Fibroblast of lung (primary cell): ENCODE results near the gene CFAP65. TPM values are rescaled to one million over a fixed set of nuclear protein-coding genes. Genes with fewer than 3 reads are reported as not detected.

Experiments
- DNase-seq, 2 donors: peaks; one replicate each; pipeline versions ENCODE4 v3.0.0 to v3.0.0-alpha.2; 2010; ENCODE audit warnings: low read depth in 2 of 2
- H2AFZ ChIP-seq: 2 replicates; pipeline ENCODE4 v1.5.1; 2012; ENCODE audit warnings: low read length, control low read depth, inconsistent platforms
- H3K27ac ChIP-seq: 2 replicates; pipeline ENCODE4 v1.5.1; 2011; ENCODE audit warnings: low read length, control low read depth; ENCODE audit not compliant: insufficient read depth
- H3K27me3 ChIP-seq: 2 replicates; pipeline ENCODE4 v1.5.1; 2011; ENCODE audit warnings: mild to moderate bottlenecking, low read length; ENCODE audit not compliant: control insufficient read depth, insufficient read depth
- H3K36me3 ChIP-seq: 2 replicates; pipeline ENCODE4 v1.5.1; 2011; ENCODE audit warnings: low read length; ENCODE audit not compliant: control insufficient read depth, insufficient read depth
- H3K4me1 ChIP-seq: 2 replicates; pipeline ENCODE4 v1.5.1; 2011; ENCODE audit warnings: low read length; ENCODE audit not compliant: control insufficient read depth, insufficient read depth; ENCODE audit errors: extremely low read depth
- H3K4me2 ChIP-seq: 2 replicates; pipeline ENCODE4 v1.5.1; 2011; ENCODE audit warnings: low read length, control low read depth; ENCODE audit not compliant: insufficient read depth; ENCODE audit errors: extremely low read depth
- H3K4me3 ChIP-seq, 4 experiments: fragments of 200-600 bp in 1 of 4; sonication (generic) in 1 of 4; replicated peaks in 1 of 4; 2 replicates each; pipeline ENCODE4 v1.5.1; 2011 to 2016; ENCODE audit warnings: low read length in 4 of 4, low read depth in 3 of 4, mild to moderate bottlenecking in 3 of 4, control low read depth in 2 of 4, inconsistent platforms in 1 of 4, mixed read lengths in 1 of 4; ENCODE audit not compliant: insufficient read depth in 1 of 4; ENCODE audit errors: control extremely low read depth in 1 of 4
- H3K79me2 ChIP-seq: 2 replicates; pipeline ENCODE4 v1.5.1; 2012; ENCODE audit warnings: mild to moderate bottlenecking, low read length, inconsistent platforms; ENCODE audit not compliant: control insufficient read depth, insufficient read depth
- H3K9ac ChIP-seq: 2 replicates; pipeline ENCODE4 v1.5.1; 2011; ENCODE audit warnings: mild to moderate bottlenecking, low read length, control low read depth; ENCODE audit not compliant: insufficient read depth
- H3K9me3 ChIP-seq: 2 replicates; pipeline ENCODE4 v1.5.1; 2012; ENCODE audit warnings: low read depth, low read length; ENCODE audit not compliant: control insufficient read depth, insufficient read depth
- H4K20me1 ChIP-seq: 2 replicates; pipeline ENCODE4 v1.5.1; 2011; ENCODE audit warnings: low read length; ENCODE audit not compliant: control insufficient read depth, insufficient read depth; ENCODE audit errors: extremely low read depth
- CTCF ChIP-seq, 2 donors: IDR thresholded peaks in 1 of 2; conservative IDR thresholded peaks in 1 of 2; 1 replicate in 1 of 2; 2 replicates in 1 of 2; pipeline ENCODE4 v1.5.1; 2011 to 2012; ENCODE audit warnings: low read length in 2 of 2, control low read depth in 1 of 2, inconsistent platforms in 1 of 2, low read depth in 1 of 2, mild to moderate bottlenecking in 1 of 2
- EZH2 ChIP-seq: IDR thresholded peaks from 2 replicates; pipeline ENCODE4 v1.5.1; 2012; ENCODE audit warnings: low read length, control low read depth, mild to moderate bottlenecking; ENCODE audit errors: missing control alignments
- polyA plus RNA-seq, 2 donors: library from polyadenylated mRNA; depleted of rRNA in 1 of 2; stranded (reverse) in 1 of 2; unstranded in 1 of 2; fragments of >200 nt; gene quantifications; 2 replicates each; pipeline ENCODE4 v1.2.1, GENCODE V29; 2011 to 2012; ENCODE audit warnings: missing spikeins in 1 of 2
- total RNA-seq: library from RNA; depleted of rRNA; stranded (reverse); fragments of >200 nt; gene quantifications from 2 replicates; pipeline ENCODE4 v1.2.1, GENCODE V29; 2014

CFAP65 gene
- total and polyA plus RNA-seq, 2 donors (not counting 1 experiment from before 2014, with no cell fraction given), result not detected

GRCh38 chr2:218997731-218998130 lies 43.6 kb downstream of the CFAP65 start:
- Histone ChIP-seq H2AFZ (no peak overlapping the region), H3K4me1 (no peaks in the 10 kb centered on the region), H4K20me1 (no peaks in the 10 kb centered on the region), H3K9me3 (no peaks in the 10 kb centered on the region), H3K36me3 (no peaks in the 10 kb centered on the region), H3K4me2 (no peak overlapping the region), H3K27ac (no peak overlapping the region), H3K4me3 (no peak overlapping the region), H3K9ac (no peak overlapping the region), H3K27me3 (peaks cover 68% of the 10 kb centered on the region), H3K79me2 (no peaks in the 10 kb centered on the region)
- TF ChIP-seq CTCF (conservative IDR thresholded peaks at IDR 0.05 in 1 of 2, IDR thresholded peaks at IDR 0.05 in 1 of 2; ENCODE audit: low read depth in 1 of 2, low read length in 2 of 2), result no peak
- no peak for TF ChIP-seq EZH2
- DNase-seq, result no peak

DNA sequence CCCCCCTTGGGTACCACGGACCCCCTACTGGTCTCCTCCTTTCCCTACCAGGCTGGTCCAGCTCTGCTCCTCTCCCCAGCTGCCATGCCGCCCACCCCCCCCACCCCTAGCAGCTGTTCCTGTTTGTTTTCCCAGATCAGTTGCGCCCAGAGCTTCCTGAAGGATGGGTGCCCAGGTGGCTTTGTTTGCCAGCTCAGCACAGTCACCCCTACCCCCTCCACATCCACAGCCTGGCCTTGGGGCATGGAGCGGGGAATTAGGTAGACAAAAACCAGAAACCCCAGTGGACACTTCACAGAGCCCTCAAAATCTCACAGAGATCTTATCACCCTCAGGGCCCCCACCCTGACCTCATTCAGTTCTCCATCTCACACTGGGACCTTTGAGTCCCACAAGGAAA lies 44.4 kb downstream of the CFAP65 start:
- no peaks in the 10 kb centered on the region for H3K79me2 ChIP-seq
- H3K4me3 ChIP-seq, result no peak overlapping the region
- H3K27me3 ChIP-seq, result peaks cover 68% of the 10 kb centered on the region
- TF ChIP-seq EZH2, result no peak
- no peak for TF ChIP-seq CTCF (conservative IDR thresholded peaks at IDR 0.05 in 1 of 2, IDR thresholded peaks at IDR 0.05 in 1 of 2; ENCODE audit: low read depth in 1 of 2, low read length in 2 of 2)
- H3K9me3 ChIP-seq, result no peaks in the 10 kb centered on the region
- no peak for DNase-seq
- H2AFZ ChIP-seq, result no peak overlapping the region
- H4K20me1 ChIP-seq, result no peaks in the 10 kb centered on the region
- H3K4me1 ChIP-seq, result no peaks in the 10 kb centered on the region
- H3K4me2 ChIP-seq, result no peak overlapping the region
- H3K27ac ChIP-seq, result no peak overlapping the region
- no peak overlapping the region for H3K9ac ChIP-seq
- H3K36me3 ChIP-seq, result no peaks in the 10 kb centered on the region

- Histone ChIP-seq H3K9me3 (no peaks in the 10 kb centered on the region), H2AFZ (no peak overlapping the region), H3K36me3 (no peaks in the 10 kb centered on the region), H4K20me1 (no peaks in the 10 kb centered on the region), H3K27ac (no peak overlapping the region), H3K4me3 (peak overlapping the region in 2 of 4 experiments; percentile 0 to 40), H3K27me3 (peaks cover 68% of the 10 kb centered on the region), H3K4me2 (peak overlapping the region; percentile 56), H3K4me1 (no peaks in the 10 kb centered on the region), H3K79me2 (no peaks in the 10 kb centered on the region), H3K9ac (no peak overlapping the region)
- DNase-seq, result peak; percentile 71 to 79
- TF ChIP-seq EZH2, result peak; percentile 8
- TF ChIP-seq CTCF (conservative IDR thresholded peaks at IDR 0.05 in 1 of 2, IDR thresholded peaks at IDR 0.05 in 1 of 2; ENCODE audit: low read depth in 1 of 2, low read length in 2 of 2), result peak; percentile 74 to 85
Measured at GRCh38 chr2:218995972-218996711, 45.2 kb downstream of the CFAP65 start.
